Omental fat pad (tissue), 4 donors: ENCODE data around the gene TPGS1. TPM values are rescaled to one million over a fixed set of nuclear protein-coding genes. Genes with fewer than 3 reads are reported as not detected.
A peak's percentile ranks its signal among the peaks of the same experiment; 100 is the strongest.

ENCODE experiments used
- ATAC-seq: fragments of 150-250 bp; one replicate; pipeline ENCODE4 v1.9.1; 2016; ENCODE audit warnings: mild to moderate bottlenecking, moderate library complexity; ENCODE audit not compliant: low FRiP score
- DNase-seq: peaks from one replicate; pipeline ENCODE4 v3.0.0-alpha.2; 2019; ENCODE audit warnings: low spot score
- CTCF ChIP-seq, 3 donors: fragments of 450-650 bp; IDR thresholded peaks; one replicate each; pipeline ENCODE4 v1.5.1; 2016 to 2017; ENCODE audit warnings: antibody characterized with exemption in 3 of 3, mild to moderate bottlenecking in 3 of 3, moderate library complexity in 2 of 3
- total RNA-seq, 4 donors: library from RNA; depleted of rRNA; stranded (reverse); fragments of >200 nt; gene quantifications; one replicate each; pipeline ENCODE4 v1.1.0, GENCODE V29; 2016

The TPGS1 gene
- total RNA-seq, 4 donors from 2014 or later = 45.5 to 61.2 (median 46.1) TPM

- DNase-seq = no peak
- peak in 1 of 3 donors; percentile 4 for TF ChIP-seq CTCF (IDR thresholded peaks at IDR 0.05)
- ATAC-seq = peak; percentile 8
These were observed 25.5 kb downstream of the TPGS1 start for GRCh38 chr19:532561-533363.

- TF ChIP-seq CTCF (IDR thresholded peaks at IDR 0.05) = no peak
- DNase-seq = no peak
- no peak for ATAC-seq
These were observed 26.2 kb downstream of the TPGS1 start for GRCh38 chr19:533364-534058.

GRCh38 chr19:534088-534487 is 26.8 kb downstream of the TPGS1 start:
- ATAC-seq = no peak
- no peak for DNase-seq
- TF ChIP-seq CTCF (IDR thresholded peaks at IDR 0.05) = no peak

- ATAC-seq = no peak
- DNase-seq = no peak
- no peak for TF ChIP-seq CTCF (IDR thresholded peaks at IDR 0.05)
These were observed 27.9 kb downstream of the TPGS1 start for GRCh38 chr19:535017-535835.

GRCh38 chr19:536031-536880 is 29.0 kb downstream of the TPGS1 start:
- no peak for TF ChIP-seq CTCF (IDR thresholded peaks at IDR 0.05)
- ATAC-seq (no peak), DNase-seq (no peak)

- DNase-seq = no peak
- TF ChIP-seq CTCF (IDR thresholded peaks at IDR 0.05) = no peak
- no peak for ATAC-seq
These were observed 29.6 kb downstream of the TPGS1 start for GRCh38 chr19:536881-537404.
